RPMI8226 (cell line): ENCODE data around the gene SLC7A1.
"Not testable (repeated sequence)": the region's sequence is repeated elsewhere in the genome, so short reads cannot be mapped to it uniquely, and the experiment has no call there.

Source experiments
- DNase-seq: peaks from one replicate; pipeline ENCODE4 v3.0.0-alpha.2; 2015

The SLC7A1 gene

DNA sequence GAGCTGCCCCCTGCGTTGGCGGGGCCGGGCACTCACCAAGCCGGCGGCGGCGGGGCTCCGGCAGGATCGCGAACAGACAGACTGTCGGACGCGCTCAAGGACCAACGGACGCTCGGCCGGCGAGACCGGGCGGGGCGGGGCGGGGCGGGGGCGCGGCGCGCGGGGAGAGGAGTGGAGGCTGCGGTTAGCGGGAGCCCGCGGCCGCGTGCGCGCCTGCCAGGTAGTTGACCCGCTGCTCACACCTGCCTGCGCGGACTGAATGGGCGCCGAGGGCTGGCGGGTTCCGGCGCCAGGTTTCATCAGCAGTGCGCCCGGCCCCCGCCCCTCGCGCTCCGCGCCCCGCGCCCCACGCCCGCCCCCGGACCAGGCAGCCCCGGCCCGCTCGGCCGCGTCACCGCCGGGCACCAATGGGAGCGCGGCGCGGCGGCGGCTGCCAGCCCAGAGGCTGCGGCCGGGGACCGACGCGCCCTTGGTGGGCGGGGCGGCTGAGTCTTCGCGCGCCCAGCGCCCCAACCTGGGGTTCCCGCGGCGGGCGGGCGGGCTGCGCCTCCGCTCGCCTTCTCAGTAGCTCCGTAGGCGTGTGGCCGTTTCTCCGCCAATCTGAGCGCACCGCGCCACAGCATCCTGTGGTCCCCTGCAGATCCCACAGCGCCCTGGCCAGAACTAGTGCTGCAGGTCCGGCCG is at the start of gene SLC7A1:
Gene SLC7A1 (minus strand): TSS at position 309 of the 684 bp plus-strand sequence. CDS start 59,500 bp downstream, outside the sequence.
- peak; percentile 90 for DNase-seq

DNA sequence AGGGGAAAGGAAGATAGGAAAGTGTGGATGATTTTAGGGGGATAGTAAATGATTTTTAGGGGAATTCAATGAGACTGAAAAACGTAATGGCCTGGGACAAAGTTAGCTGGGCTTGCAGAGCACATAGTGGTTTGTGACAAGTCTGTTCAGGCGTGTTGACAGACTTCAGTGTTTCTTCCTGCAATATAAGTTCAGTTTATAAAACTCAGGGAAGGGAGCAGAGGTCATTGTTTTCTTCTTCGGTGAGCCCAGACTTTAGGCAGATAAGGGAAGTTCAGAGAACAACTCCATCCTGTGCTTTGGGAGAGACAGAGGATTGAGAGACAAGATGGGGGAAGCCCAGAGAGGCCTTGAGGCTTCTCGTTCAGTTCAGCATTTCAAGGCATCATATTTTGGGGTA is 45.2 kb upstream of the SLC7A1 start:
- DNase-seq = no peak

DNA sequence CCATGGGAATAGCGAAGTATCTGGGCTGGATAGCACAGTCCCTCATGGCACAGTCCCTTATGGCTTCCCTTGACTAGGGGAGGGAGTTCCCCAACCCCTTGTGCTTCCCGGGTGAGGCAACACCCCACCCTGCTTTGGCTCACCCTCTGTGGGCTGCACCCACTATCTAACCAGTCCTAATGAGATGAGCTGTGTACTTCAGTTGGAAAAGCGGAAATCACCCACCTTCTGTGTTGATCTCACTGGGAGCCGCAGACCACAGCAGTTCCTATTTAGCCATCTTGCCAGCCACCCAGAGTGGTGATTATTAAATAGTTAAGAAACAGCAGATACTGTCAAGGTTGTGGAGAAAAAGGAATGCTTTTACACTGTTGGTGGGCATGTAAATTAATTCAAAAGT is 41.3 kb upstream of the SLC7A1 start:
- DNase-seq = not testable (repeated sequence)

DNA sequence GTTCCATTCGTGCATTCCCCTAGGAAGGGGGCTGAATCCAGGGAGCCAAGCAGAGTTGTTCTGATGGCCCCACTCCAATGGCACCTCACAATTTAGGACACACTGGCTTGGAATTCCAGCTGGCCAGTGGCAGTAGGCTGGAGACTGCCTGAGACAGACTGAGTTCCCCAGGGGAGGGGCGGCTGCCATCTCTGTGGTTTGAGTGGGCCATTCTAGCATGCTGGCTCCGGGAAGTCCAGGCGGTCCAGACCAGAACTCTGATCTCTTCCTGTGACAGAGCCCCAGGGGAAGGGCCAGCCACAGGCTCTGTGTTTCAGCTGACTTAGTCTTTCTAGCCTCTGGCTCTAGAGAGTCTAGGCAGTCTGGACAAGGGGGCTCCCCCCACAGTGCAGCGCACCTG is 29.5 kb upstream of the SLC7A1 start:
- no peak for DNase-seq

DNA sequence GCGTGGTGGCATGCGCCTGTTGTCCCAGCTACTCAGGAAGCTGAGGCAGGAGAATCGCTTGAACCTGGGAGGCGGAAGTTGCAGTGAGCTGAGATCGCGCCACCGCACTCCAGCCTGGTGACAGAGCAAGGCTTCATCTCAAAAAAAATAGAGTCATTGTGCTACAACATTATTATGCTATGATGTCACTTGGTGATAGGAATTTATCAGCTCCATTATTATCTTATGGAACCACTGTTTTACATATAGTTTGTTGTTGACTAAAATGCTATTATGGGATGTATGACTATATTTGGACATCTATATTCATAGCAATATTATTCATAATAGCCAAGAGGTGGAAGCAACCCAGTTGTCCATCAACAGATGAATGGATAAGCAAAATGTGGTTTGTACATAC is 26.4 kb upstream of the SLC7A1 start:
- DNase-seq = no peak

DNA sequence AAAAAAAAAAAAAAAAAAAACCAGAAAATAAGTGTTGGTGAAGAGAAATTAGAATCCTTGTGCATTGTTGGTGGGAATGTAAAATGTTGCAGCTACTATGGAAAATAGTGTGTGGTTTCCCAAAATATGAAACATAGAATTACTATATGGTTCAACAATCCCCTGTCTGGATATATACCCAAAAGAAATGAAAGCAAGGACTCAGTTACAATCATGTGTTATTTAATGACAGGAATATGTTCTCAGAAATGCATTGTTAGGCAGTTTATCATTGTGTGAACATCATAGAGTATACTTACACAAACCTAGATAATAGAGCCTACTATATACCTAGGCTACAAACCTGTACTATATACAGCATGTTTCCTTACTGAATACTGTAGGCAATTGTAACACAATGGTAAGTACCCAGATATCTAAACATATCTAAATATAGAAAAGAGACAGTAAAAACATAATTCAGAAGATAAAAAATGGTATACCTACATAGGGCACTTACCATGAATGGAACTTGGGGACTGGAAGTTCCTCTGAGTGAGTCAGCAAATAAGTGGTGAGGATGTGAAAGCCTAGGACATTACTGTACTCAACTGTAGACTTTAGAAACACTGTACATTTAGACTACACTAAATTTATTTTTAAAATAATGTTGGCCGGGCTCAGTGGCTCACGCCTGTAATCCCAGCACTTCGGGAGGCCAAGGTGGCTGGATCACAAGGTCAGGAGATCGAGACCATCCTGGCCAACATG is 25.7 kb upstream of the SLC7A1 start:
- no peak for DNase-seq

DNA sequence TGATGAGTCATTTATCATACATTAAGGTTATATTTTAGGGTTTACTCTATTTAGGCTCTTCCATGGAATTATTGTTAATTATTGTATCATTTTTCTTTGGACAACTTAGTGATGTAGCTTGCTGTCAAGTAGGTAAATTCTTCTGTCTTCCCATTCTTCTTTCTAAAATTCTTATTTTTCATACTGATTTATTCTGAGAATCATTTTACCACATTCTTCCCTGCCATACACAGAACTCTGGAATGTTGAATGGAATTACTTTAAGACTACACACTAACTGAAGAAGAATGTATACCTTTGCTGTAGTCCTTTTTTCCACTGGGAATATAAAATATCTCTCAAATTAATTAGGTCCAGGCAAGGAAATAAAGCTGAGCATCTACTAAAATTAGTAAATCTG is 24.5 kb upstream of the SLC7A1 start:
- DNase-seq = no peak

DNA sequence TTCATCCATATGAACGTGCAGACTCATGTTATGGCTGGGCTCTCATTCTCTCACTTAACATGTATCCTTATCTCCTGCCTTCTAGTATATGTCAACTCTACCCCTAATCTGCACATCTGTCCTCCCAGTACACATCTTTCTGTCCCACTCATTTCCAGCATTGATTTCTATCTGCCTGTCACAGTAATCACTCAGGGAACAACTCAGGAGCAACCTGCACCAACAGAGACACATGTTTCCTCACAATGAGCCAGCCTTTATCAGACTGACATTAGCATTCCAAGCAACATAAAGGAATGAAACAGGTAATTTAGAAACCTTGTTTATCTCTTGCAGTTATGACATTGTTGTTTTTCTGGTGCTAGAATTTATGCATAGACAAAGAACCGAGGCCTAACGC is 17.6 kb upstream of the SLC7A1 start:
- DNase-seq = no peak

DNA sequence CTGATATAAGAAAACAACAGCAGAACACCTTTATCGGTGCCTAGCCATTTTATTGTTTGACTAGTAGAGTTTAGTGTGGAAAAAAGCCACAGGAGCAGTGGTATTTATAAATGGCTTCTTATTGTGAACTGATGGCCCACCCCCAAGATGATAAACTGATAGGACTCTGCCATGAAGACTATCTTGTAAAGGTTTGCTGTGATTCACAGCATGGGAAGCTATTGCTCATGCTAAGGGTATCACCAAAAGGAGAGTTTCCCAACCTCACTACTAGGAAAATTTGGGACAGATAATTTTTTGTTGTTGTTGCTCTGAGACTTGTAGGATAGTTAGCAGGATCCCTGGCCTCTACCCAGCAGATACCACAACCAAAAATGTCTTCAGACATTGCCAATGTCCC is 12.0 kb upstream of the SLC7A1 start:
- DNase-seq = no peak

DNA sequence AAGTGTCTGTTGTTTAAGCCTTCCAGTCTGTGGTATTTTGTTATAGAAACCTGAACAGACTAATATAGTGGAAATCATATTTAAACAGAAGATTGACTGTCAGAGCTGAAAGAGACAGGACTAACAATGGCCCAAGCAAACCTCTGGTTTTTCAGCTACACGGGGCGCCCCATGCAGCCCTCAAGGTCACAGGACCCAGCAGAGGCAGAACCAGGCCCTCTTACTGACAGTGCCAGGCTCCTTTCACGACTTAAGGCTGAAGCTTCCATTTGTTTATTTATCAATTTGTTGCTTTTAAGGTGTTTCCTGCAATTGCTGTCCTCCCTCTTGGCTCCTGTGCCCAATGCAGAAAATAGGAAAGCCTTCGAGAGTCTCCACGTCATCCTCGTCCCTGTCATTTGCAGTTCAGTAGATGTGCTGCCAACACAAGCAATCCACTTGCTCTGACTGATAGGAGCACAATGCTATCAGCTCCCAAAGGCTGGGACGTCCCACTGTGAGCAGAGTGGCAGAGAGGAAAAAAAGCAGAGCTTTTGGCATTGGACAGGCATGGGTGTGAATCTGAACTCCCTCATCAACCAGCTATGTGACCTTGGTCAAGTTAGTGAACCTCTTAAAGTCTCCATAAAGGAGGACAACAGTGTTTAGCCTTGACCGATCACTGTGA is 10.5 kb upstream of the SLC7A1 start:
- DNase-seq = no peak

DNA sequence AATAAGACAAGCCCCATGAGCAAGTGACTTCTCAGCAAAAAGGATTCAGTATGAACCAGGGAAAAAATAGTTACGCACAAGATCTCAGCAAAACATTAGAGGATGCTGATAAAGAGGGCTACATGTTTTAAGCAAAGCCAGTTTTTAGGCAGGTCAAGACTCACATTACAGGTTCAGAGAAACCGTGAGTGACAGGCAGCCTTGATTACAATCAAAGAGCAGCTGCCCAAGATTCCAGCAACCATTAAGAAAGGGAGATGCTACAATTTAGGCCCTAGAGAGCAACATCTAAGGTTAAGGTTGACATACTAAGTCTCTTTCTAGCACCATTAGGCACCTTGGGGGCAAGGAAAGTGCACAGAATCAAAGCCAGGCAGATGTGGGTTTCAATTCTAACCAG is 2.8 kb upstream of the SLC7A1 start:
- no peak for DNase-seq

DNA sequence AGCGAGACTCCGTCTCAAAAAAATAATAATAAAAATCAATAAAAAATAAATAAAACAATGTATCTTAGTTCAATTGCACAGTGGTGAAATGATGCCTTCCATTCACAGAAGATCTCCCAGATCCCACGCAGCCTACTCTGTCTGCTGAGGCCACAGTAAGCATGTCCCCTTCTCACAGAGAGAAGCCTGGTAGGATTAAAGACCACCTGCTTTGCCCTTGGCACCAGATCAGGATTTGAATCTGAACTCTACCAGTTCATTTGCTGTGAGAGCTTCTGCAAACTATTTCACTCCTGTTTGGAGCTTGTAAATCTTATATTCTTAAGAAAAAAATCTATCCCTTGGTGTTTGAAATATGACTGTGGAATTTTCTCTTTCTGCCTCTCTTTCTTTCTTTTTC is 2.2 kb upstream of the SLC7A1 start:
- DNase-seq = no peak

DNA sequence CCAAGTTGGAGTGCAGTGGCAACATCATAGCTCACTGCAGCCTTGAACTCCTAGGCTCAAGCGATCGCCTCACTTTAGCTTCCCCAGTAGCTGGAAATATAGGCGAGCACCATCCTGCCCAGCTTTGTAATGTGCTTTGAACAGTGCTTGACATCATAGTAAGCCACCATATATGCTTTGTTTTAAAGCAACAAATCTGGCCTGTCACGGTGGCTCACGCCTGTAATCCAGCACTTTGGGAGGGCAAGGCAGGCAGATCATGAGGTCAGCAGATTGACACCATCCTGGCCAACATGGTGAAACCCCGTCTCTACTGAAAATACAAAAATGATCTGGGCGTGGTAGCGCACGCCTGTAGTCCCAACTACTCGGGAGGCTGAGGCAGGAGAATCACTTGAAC is 1.8 kb upstream of the SLC7A1 start:
- DNase-seq = no peak

DNA sequence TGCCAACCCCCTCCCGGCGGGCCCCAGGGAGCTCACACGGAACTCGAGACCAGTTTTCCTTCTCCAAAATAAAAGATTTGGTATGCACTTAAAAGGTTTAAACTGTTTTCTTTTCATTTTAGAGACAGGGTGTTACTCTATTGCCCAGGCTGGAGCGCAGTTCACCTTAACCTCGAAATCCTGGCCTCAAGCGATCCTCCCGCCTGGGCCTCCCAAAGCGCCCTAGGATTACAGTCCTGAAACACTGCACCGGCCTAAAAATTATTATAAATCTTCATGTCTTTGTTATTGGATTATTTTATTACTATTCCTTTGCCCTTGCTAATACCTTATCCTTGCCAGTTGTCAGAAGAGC is 553 bp upstream of the SLC7A1 start:
- no peak for DNase-seq

DNA sequence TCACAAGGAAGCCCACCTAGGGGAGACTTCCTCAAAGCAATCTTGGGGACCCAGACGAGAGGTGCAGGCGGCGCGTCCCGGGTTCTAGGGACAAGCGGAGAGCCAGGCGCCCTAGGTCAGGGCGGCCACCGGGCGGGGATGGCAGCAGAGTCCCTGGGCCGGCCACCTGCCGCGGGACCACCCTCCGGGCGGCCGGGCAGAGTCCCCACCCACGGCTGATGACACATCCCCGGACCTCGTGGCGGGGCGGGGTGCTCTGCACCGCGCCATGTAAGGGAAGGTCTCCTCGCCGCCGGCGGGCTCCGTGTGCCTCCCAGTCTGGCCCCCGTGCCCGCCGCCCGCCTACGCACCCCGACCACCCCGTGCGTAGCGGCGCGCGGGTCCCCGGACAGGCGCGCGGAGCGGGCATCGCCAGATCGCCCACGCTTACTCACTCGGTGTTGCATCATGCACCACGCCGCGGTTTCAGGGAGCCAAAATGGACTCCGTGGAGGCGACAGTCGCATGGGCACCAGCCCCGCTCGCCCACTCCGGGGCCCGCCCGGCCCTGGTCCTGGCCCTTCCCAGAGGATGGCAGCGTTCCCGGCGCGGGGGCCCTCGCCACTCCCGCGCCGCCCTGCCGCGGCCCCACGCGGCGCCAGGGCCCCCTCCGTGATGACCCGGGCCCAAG is 643 bp downstream of the SLC7A1 start:
- peak; percentile 40 for DNase-seq

DNA sequence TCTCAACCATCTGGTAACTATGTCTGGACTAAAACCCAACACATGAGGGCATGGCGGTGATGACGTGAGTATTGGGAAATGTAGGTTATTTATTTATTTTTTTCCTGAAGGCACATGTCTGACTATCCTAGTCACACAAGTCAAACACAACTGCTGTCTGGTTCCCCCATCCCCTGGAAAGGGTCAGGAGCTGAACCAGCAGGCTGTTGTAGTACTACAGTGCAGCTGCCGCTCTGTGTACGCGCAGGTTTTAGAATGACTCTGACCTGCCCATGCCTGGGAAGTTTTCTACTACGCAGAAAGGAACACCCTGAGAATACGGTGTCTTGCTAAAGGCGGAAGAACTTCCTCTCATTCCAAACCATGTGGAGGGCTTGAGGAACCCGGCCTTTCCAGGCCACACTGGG is 1.2 kb downstream of the SLC7A1 start:
- peak; percentile 63 for DNase-seq

DNA sequence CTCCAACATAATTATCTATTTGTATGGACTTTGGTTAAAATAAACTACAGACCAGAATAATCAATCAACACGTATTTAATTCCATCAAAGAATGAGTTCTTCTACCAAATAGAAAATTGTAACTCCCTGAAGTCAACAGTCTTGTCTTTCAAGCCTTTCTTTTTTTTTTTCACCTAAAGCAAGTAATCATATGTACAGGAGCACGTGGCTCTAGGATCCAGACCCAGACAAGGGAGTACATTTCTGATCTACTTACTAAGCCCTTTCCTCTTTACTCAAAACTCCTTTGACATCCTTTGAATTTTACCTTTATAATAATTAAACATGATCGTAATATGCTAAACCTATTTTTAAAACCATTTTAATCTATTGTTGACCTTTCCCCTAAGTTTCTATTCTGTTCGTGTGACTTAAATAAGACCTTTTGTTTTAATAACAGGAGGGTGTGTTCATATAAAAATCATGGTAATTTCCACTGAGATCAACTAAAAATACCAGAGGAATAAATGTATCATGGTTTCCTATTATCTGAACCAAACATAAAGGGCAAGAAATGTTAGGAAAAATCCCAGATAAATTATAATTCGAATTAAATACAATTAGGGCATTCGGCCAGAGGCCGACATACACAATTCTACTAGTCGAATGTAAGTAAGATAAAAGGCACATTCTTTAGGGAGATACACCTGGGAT is 1.7 kb downstream of the SLC7A1 start:
- DNase-seq = no peak

DNA sequence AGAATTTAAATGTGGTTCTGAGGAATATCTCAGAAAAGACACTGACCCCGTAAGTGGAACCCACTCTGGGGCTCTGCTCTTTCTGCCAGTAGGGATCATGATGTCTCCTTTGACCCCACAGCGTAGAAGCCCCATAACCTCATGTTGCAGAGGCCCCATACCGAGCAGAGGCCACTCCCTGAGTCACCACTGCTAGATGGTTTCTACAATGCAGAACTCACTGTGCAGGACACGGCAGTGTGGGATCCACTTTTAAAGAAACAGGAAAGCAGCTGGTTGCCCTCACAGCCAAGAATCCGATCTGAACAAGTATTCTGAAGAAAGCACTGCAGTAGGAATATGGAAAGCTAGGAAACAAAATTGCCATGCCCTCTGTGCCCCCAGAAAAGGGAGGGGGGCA is 4.2 kb downstream of the SLC7A1 start:
- no peak for DNase-seq

DNA sequence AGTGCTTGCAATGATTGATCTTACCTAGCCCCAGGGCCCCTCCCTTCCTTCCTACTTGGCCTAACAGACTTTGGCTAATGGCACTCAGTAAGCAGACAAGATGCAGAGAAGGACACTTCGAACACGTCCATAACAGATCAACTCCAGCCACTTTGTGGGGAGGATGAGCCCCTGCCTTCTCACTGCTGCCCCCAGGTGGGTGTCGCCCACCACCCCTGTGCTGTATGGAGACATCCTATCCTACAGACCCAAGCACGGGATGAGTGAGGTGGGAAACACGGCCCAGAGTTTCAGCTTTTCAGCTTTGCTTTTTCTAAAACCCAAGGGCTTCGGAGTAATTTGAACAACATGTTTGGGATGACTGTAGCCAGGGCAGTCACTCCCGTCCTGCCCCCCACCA is 5.5 kb downstream of the SLC7A1 start:
- DNase-seq = no peak

DNA sequence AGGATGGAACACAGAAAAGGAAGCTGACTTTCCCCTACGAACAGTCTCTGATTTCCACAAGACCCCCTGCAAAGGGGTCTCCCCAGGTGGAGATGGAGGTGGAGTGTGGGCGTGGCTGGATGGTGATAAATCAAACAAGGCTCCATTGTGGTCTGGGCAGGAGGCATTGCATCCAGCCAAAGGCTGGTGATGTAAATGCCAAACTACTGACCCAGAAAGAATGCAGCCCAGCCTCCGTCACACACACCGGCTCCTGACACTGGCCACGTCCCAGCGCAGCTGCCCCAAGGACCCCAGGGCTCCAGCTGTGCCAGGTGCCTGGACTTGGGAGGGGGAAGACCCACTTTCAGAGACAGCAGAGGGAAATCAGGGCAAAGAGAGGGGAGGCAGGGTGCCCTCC is 6.3 kb downstream of the SLC7A1 start:
- no peak for DNase-seq

DNA sequence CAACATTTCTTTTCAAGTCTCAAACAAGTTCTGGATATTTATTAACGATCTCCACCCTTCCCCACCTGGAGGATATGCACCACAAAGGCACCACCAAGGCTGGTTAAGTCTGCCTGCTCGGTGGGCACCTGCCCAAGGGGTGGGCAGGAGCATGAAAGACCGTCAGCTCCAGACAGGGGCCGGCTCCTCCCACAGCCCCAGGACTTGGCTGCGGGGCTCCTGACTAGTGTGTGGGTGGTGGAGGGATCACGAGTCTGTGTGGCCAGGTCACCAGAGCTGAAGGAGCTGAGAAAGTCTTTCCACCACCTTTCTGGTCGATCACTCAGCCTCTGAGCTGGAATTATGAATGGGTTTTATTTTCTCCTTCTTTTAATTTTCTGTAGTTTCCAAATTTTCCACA is 7.8 kb downstream of the SLC7A1 start:
- DNase-seq = no peak

DNA sequence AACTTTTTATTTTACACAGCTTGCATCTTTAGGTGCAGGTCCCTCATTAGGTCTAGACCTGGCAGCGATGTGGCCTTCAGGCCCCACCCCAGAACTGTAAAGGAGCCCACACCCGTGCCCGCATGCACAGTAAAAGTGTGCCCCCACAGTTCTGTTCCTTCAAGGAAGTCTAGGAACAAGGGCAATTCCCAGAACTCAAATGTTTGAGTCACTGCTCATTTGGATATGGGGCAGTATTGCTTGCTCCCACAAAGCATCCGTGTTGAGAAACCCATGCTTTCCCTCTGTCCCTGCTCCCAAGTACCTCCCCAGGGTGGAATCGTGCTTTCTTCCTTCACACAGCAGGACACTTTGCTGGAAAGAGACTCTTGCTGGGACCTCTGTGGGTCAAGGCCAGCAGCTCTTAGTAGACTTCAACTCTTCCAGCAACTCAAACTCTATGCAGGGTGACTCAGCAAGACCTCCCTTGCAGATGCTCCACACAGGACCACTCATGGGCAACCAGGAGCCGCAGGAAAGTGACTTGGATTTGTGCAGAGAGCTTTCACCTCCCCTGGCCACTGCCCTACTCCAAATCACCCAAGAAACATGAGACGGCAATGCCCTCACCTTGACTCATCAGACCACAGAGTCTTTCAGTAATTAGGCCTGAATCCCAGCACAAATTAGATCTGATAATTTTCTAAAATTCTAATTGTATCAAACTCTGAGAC is 12.3 kb downstream of the SLC7A1 start:
- no peak for DNase-seq
